GM21529 (cell line): ENCODE results near the gene BCAP29.
"Not testable (repeated sequence)": the region's sequence is repeated elsewhere in the genome, so short reads cannot be mapped to it uniquely, and the experiment has no call there.

ENCODE experiments used
- ATAC-seq: cut with Tn5 transposase; IDR thresholded peaks from one replicate; pipeline ENCODE4 v1.9.1; 2021; ENCODE audit not compliant: unreplicated experiment

BCAP29 gene

GRCh38 chr7:107579885-107580715, at the start of gene BCAP29:
TSS of gene BCAP29 (plus strand) at chr7:107580246. CDS start at chr7:107580773, 527 bp downstream.
- ATAC-seq = peak; percentile 92

DNA sequence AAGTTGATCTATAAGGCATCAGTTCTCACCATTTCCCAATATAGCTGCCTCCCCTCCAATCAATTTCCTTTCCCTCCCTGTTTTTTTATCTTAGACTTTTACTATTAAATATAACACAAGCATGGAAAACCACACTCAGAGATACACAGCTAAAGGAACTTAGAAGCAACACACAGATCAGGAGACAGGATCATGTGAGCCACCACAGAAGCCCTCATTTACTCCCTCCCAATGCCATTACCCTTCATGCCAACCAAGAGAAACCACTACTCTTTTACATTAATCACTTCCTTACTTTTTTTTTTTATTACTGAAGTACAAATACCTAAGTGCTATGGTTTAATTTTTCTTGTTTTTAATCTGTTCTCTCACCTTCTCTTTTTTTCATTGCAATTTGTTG, 49.3 kb upstream of the BCAP29 start:
- ATAC-seq = no peak

- ATAC-seq = no peak
These were observed 45.9 kb upstream of the BCAP29 start for GRCh38 chr7:107534139-107534538.

GRCh38 chr7:107537228-107537627, 42.8 kb upstream of the BCAP29 start:
- ATAC-seq = not testable (repeated sequence)

DNA sequence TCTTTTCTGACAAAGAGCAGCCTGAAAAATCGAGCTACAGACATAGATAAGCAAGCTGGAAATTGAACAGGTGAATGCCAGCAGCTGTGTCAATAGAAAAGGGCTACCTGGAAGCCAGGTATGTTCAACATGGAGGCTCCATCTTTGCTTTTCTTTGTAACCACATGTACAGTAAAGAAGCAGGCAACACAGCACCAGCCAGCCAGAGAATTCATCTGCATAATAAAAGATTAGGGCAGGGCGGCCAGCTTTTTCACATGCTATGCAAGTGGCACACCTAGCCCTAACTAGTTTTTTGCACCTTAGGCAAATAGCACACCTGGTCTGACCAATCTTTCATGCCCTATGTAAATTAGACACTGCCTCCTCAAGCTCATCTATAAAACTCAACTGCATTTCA, 42.0 kb upstream of the BCAP29 start:
- no peak for ATAC-seq

- no peak for ATAC-seq
These were observed 36.6 kb upstream of the BCAP29 start for GRCh38 chr7:107543338-107543993.

DNA sequence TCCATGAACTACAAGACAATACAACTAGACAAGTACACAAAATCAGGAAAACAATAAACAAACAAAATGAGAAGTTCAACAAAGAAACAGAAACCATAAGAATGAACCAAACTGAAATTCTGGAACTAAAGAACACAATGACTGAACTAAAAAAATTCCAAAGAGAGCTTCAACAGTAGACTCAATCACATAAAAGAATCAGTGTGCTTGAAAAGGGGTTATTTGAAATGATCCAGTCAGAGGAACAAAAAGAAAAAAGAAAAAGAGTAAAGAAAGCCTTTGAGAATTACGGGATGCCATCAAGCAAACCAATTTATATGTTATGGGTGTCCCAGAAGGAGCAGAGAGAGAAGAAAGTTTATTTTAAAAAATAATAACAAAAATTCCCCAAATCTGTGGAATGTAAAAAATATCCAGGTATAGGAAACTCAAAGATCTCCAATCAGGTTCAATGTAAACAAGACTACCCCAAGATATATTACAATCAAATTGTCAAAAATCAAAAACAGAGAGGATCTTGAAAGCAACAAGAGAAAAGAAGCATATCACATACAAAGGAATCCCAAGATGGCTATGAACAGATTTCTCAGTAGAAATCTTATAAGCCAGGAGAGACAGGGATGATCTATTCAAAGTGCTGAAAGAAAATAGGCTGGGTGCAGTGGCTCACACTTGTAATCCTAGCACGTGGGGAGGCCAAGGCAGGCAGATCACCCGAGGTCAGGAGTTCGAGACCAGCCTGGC, 35.0 kb upstream of the BCAP29 start:
- ATAC-seq = no peak

DNA sequence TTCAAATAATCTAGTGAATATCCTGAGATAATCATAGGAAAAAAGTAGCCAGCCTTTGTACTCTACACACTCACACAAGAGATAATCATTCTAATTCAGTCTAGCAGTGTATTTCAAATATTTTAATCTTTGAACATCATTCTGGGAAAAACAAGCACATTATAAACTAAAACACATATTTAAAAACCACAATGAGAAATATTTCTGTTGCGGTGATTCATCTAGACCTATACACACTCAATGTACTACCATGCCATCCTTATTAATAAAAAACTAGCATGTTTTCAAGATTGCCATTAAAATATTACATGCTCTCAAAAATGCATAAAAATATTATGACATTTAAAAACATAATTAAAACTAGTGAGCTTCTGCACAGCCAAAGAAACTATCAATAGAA, 28.1 kb upstream of the BCAP29 start:
- ATAC-seq = no peak

- ATAC-seq = no peak
These were observed 24.2 kb upstream of the BCAP29 start for GRCh38 chr7:107555893-107556292.

GRCh38 chr7:107559864-107560263, 20.2 kb upstream of the BCAP29 start:
- ATAC-seq = no peak

DNA sequence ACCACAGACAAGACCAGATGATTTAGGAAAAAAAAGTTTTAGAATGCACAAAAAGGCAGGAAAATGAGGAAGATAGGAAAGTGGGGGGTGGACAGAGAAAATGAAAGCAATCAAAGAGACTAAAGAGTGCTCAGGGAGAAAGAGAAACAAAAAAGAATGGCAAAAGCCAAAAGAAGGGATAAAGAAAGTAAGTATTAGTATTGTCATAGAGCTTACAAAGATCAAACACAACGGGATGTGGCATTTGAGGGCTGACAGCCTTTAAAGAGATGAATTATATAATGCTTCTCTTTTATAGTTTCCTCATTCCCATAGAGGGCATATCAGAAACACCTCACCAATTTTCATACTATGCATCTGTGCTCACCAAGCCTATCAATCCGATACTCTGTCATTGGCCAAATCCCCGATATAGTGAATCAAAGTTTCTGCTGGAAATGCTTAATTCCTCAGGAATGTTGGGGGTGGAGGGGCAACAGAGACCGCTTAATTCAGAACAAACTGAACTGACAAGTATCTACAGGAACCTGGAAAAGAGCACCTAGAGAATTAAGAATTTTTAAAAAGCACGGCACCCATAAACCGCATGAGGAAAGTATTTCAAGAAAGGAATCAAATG, 19.0 kb upstream of the BCAP29 start:
- no peak for ATAC-seq

- ATAC-seq = peak; percentile 61
These were observed 16.8 kb upstream of the BCAP29 start for GRCh38 chr7:107563081-107563774.

DNA sequence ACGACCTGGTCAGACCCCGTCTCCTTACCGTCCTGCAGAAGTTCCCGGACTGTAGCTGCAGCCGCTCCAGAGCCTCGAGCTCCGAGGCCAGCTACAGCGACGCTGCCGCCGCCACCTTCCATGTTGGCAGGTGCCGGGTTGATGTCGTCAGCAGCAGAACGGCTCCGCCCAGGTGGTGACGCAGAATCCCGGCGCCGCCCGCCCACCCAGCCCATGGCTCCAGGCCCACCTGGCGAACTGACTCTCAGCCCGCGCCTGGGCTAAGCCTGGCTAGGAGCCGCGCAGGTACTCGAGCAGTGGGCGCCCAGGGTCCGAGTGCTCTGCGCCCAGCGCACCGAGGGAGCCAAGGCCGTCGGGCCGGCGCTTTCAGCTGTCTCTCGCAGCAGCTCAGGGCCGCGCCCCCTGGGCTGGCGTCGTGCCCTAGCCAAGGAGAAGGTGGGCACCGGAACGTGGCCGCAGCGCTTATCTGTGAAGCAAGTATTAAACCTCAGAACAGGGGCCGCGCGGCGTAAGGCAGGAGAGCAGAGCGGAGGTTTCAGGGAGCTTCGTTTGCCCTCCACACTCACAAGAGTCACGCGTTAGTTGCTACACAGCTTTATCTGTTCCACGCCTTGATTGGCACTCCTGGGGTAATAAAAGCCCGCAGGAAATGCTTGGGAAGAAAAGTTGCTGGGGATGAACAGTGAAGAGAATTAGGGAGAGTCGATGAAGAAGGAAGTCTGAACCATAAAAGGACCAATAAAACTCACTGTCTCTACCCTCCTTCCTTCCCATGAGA, 16.1 kb upstream of the BCAP29 start, which contains the start of the genes COG5 and DUS4L:
Gene COG5, minus strand, starts transcription at position 146 of the 778 bp plus-strand sequence. Its CDS starts 24 bp downstream, at position 122.
Gene DUS4L, plus strand, starts transcription at position 197 of the 778 bp plus-strand sequence. CDS start 3,100 bp downstream, outside the sequence.
- peak; percentile 97 for ATAC-seq

- ATAC-seq = no peak
These were observed 15.3 kb upstream of the BCAP29 start for GRCh38 chr7:107564553-107565298.

- ATAC-seq = no peak
These were observed 9.7 kb upstream of the BCAP29 start for GRCh38 chr7:107570298-107570697.

- ATAC-seq = no peak
These were observed 6.5 kb upstream of the BCAP29 start for GRCh38 chr7:107573537-107573936.

- peak; percentile 4 for ATAC-seq
These were observed 527 bp upstream of the BCAP29 start for GRCh38 chr7:107579554-107579884.

DNA sequence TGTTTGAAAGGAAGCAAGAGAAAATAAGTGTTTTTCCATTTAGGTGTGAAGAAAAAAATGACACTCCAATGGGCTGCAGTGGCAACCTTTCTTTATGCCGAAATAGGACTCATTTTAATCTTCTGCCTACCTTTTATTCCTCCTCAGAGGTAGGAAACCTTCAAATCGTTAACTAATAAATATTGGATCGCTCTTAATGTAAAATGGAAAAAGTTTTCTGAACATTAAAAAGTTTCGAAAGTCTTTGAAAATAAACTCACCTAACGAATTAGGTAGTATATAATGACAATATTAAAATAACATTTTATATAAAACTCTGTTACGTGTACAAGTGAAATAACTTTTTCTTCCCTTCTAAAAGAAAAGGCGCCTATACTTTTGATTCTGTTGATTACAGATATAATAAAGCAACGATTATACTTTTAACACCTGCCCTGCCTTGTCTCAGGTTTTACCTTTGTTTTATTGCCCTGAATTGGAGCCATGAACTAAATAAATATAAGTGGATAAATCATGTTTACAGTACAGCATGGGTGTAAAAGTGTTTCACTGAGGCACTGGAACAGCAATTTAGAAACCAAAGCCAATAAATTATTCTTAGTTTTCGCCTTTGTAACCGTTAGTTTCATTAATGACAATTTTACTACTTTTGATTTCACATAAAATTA, 804 bp downstream of the BCAP29 start:
- no peak for ATAC-seq
